Measurements from ENCODE around the gene THAP11. TPM values are rescaled to one million over a fixed set of nuclear protein-coding genes. Genes with fewer than 3 reads are reported as not detected.

Gene THAP11
- total and polyA plus RNA-seq, 7 donors = 30.2 to 78.6 (median 35.0) TPM

DNA sequence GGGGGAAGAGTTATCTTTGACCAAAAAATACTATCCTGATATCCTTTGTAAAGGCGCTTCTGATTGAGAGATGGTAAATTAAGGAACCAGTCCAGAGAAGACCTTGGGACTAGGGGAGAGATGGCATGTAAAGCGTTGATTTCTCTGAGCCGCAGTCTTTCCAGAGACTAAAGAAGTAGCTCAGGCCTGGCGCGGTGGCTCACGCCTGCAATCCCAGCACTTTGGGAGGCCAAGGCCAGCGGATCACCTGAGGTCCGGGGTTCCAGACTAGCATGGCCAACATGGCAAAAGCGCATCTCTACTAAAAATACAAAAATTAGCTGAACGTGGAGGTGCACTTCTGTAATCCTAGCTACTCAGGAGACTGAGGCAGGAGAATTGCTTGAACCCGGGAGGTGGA is 6.0 kb downstream of the THAP11 start:
- H3K9me3 ChIP-seq = no peaks in the 10 kb centered on the region
- TF ChIP-seq, protein P1, sequence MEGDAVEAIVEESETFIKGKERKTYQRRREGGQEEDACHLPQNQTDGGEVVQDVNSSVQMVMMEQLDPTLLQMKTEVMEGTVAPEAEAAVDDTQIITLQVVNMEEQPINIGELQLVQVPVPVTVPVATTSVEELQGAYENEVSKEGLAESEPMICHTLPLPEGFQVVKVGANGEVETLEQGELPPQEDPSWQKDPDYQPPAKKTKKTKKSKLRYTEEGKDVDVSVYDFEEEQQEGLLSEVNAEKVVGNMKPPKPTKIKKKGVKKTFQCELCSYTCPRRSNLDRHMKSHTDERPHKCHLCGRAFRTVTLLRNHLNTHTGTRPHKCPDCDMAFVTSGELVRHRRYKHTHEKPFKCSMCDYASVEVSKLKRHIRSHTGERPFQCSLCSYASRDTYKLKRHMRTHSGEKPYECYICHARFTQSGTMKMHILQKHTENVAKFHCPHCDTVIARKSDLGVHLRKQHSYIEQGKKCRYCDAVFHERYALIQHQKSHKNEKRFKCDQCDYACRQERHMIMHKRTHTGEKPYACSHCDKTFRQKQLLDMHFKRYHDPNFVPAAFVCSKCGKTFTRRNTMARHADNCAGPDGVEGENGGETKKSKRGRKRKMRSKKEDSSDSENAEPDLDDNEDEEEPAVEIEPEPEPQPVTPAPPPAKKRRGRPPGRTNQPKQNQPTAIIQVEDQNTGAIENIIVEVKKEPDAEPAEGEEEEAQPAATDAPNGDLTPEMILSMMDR (IDR thresholded peaks at IDR 0.05) = no peak
- H3K27ac ChIP-seq = peak overlapping the region; percentile 100
- peaks cover 44% of the 10 kb centered on the region for H3K4me1 ChIP-seq
- WGBS, 3 donors = 88 to 90% (median 89%) methylated on average over 11 of the region's 11 CpGs
- H3K36me3 ChIP-seq (ENCODE audit: insufficient read depth in 1 of 2, low read depth in 1 of 2) = peaks cover 0 to 14% of the 10 kb centered on the region in 2 donors
- peak overlapping the region; percentile 100 for H3K4me3 ChIP-seq
- DNase-seq (no peak), ATAC-seq (no peak)
- H3K27me3 ChIP-seq (ENCODE audit: insufficient read depth in 3 of 3, low read length in 2 of 3) = no peaks in the 10 kb centered on the region
- intact Hi-C loops (cut with DNase I) = loop anchor here in 1 of 2 donors (10.0 kb wide), 1 partner anchor 387 kb away; the partner anchor contains the start of gene ESRP2

DNA sequence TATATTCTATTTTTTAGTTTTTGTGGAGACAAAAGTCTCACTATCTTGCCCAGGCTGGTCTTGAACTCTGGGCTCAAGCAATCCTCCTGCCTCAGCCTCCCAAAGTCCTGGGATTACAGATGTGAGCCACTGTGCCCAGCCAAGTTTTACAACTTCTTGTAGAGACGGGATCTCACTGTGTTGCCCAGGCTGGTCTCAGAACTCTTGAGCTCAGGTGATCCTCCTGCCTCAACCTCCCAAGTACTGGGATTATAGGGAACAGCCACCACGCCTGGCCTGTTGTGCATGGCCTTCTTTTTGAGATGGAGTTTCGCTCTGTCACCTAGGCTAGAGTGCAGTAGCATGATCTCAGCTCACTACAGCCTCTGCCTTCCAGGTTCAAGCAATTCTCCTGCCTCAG is 11.6 kb downstream of the THAP11 start:
- Histone ChIP-seq H3K4me3 (no peak overlapping the region), H3K27me3 (ENCODE audit: insufficient read depth in 3 of 3, low read length in 2 of 3) (no peaks in the 10 kb centered on the region), H3K9me3 (no peaks in the 10 kb centered on the region), H3K4me1 (peaks cover 48% of the 10 kb centered on the region), H3K36me3 (ENCODE audit: insufficient read depth in 1 of 2, low read depth in 1 of 2) (peaks cover 0 to 19% of the 10 kb centered on the region in 2 donors), H3K27ac (no peak overlapping the region)
- WGBS, 3 donors = 94 to 98% (median 98%) methylated on average over 3 of the region's 3 CpGs
- ATAC-seq (no peak), DNase-seq (no peak)
- TF ChIP-seq, protein P1 (IDR thresholded peaks at IDR 0.05) = no peak
- intact Hi-C loops (cut with DNase I) = no loop called here

DNA sequence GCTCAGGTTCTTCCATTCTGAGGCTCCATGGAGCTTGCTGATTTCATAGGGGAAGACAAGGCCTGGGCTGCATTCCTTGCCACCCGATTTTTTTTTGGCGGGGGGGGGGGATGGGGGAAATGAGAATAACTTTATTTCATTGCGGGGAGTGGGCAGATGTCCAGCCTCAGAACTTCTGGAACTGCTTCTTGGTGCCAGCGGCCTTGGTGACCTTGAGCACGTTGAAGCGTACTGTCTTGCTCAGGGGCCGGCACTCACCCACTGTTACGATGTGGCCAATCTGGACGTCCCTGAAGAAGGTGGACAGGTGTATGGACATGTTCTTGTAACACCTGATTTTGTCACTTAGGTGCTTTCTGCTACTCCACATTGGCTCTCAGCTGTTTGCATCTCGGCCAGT is 13.7 kb downstream of the THAP11 start:
- Histone ChIP-seq H3K9me3 (no peaks in the 10 kb centered on the region), H3K27ac (peak overlapping the region; percentile 87), H3K4me3 (no peak overlapping the region), H3K36me3 (ENCODE audit: insufficient read depth in 1 of 2, low read depth in 1 of 2) (peaks cover 0 to 22% of the 10 kb centered on the region in 2 donors), H3K27me3 (ENCODE audit: insufficient read depth in 3 of 3, low read length in 2 of 3) (no peaks in the 10 kb centered on the region), H3K4me1 (peaks cover 61% of the 10 kb centered on the region)
- TF ChIP-seq, protein P1 (IDR thresholded peaks at IDR 0.05) = no peak
- ATAC-seq = no peak
- 40 to 44% (median 42%) methylated on average over 9 to 10 of the region's 10 CpGs for WGBS, 3 donors
- intact Hi-C loops (cut with DNase I) = no loop called here
- DNase-seq = peak in 1 of 2 donors; percentile 49

DNA sequence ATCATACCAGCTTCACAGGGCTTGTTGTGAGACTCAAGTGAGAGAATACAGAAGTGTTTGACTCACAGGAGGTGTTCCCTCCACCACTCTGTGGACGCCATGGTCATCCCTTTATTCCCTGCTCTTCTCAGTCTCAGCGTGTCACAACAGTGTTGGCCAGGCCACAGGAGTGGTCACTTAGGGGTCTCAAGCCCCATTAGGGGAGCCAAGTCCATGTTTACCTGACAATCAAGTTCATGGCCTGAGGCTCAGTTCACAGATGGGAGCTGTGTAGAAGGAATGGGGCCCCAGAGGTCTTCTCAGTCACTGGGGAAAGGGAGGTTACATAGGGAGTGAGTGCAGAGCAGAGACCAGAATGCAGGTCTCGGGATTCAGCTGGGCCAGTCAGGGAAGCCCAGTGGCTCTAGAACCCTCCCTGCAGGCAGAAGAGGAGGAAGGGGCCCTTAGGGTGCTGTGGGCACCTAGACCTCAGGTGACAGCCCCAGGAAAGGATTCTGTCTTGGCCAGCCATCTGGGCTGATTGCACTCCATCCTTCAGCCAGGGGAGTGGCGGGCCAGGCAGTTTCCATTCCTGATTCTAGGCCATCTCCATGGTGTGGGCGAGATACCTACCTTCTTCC is 14.9 kb downstream of the THAP11 start:
- 74 to 84% (median 81%) methylated on average over 5 of the region's 5 CpGs for WGBS, 3 donors
- Histone ChIP-seq H3K4me3 (no peak overlapping the region), H3K27me3 (ENCODE audit: insufficient read depth in 3 of 3, low read length in 2 of 3) (no peaks in the 10 kb centered on the region), H3K36me3 (ENCODE audit: insufficient read depth in 1 of 2, low read depth in 1 of 2) (peaks cover 0 to 17% of the 10 kb centered on the region in 2 donors), H3K27ac (peak overlapping the region; percentile 87), H3K4me1 (peaks cover 74% of the 10 kb centered on the region), H3K9me3 (no peaks in the 10 kb centered on the region)
- intact Hi-C loops (cut with DNase I) = no loop called here
- ATAC-seq (no peak), DNase-seq (peak in 1 of 2 donors; percentile 47)
- TF ChIP-seq, protein P1 (IDR thresholded peaks at IDR 0.05) = no peak
